Stimulated activated CD8-positive, alpha-beta memory T cell treated with anti-CD3 and anti-CD28 coated beads, Interleukin-4, amount 100 ng/mL, for 24 hours (primary cell): ENCODE results near the gene INKA1.
"Not testable (repeated sequence)": the region's sequence is repeated elsewhere in the genome, so short reads cannot be mapped to it uniquely, and the experiment has no call there.

Source experiments
- DNase-seq: peaks from one replicate; pipeline ENCODE4 v3.0.0-alpha.2; 2020; ENCODE audit warnings: low read depth

The INKA1 gene

GRCh38 chr3:49802719-49803464 lies at the start of gene INKA1:
TSS of gene INKA1 (plus strand) at chr3:49803261. CDS start at chr3:49803393, 132 bp downstream.
- peak; percentile 80 for DNase-seq

GRCh38 chr3:49754536-49754935 lies 48.5 kb upstream of the INKA1 start:
- DNase-seq, result no peak

- DNase-seq, result no peak
These were observed 47.0 kb upstream of the INKA1 start for GRCh38 chr3:49756036-49756435.

- no peak for DNase-seq
These were observed 45.9 kb upstream of the INKA1 start for GRCh38 chr3:49757197-49757596.

DNA sequence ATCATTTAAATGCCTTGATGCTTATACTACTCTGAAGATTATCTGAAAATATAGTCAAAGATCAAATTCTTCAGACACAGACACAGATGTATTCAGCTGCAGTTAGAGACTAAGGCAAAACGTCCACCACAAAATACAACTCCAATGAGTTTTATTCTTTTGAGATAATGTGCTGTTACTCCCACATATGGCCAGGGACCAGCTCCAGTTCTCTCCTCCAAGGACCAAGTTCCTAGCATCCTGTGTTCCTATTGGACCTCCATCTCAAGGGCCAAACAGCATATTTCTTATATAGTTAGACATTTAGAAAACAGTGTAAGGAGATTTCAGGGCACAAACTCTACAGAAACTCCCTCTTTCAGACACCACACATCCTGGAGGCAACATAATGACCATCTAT lies 43.8 kb upstream of the INKA1 start:
- no peak for DNase-seq

DNA sequence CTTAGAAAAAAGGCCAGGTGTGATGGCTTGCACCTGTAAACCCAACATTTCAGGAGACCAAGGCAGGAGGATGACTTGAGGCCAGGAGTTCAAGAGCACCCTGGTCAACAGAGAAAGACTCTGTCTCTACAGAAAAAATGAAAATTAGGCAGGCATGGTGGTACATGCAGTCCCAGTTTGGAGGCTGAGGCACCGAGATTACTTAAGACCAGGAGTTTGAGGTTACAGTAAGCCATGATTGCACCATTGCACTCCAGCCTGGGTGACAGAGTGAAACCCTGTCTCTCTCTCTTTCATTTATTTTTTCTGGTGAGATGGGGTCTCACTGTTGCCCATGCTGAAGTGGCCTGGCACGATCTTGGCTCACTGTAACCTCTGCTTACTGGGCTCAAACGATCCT lies 41.4 kb upstream of the INKA1 start:
- no peak for DNase-seq

DNA sequence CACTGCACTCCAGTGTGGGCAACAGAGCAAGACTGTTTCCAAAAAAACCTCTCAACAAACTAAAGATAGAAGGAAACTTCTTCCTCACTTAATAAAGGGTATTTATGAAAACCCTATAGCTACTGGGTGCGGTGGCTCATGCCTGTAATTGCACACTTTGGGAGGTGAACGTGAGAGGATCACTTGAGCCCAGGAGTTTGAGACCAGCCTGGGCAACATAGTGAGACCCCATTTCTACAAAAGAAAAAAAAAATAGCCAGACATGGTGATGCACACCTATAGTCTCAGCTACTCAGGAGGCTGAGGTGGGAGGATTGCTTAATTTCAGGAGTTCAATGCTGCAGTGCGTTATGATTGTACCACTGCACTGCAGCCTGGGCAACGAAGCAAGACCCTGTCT lies 39.1 kb upstream of the INKA1 start:
- DNase-seq, result no peak

- DNase-seq, result no peak
These were observed 33.7 kb upstream of the INKA1 start for GRCh38 chr3:49769286-49769915.

DNA sequence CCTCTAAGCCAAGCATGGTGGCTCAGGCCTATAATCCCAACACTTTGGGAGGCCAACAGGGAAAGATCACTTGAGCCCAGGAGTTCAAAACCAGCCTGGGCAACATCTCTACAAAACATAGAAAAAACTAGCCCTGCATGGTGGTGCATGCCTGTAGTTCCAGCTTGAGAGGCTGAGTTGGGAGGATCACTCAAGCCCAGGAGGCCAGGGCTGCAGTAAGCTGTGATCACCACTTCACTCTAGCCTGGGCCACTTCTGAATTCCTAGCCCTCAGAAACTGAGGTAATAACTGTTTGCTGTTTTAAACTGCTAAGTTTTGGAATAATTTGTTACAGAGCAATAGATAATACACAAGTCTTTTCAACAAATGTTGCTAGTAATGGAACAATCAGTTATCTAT lies 33.1 kb upstream of the INKA1 start:
- DNase-seq, result no peak

- no peak for DNase-seq
These were observed 31.6 kb upstream of the INKA1 start for GRCh38 chr3:49771340-49771938.

DNA sequence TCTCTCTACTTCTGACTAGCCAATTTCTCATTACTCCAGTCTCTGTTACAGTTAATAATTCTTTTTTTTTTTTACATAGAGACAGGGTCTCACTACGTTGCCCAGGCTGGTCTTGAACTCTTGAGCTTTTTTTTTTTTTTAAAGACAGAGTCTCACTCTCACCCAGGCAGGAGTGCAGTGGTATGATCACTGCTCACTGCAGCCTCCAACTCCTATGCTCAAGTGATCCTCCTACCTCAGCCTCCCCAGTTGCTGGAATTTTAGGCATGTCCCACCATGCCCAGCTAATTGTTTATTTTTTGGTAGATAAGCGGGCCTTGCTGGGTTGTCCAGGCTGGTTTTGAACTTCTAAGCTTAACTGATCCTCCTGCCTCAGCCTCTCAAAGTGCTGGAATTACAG lies 30.4 kb upstream of the INKA1 start:
- no peak for DNase-seq

GRCh38 chr3:49775538-49775937 lies 27.5 kb upstream of the INKA1 start:
- no peak for DNase-seq

GRCh38 chr3:49776101-49776500 lies 27.0 kb upstream of the INKA1 start:
- DNase-seq, result not testable (repeated sequence)

- DNase-seq, result no peak
These were observed 23.5 kb upstream of the INKA1 start for GRCh38 chr3:49779358-49780079.

GRCh38 chr3:49780080-49780974 lies 22.7 kb upstream of the INKA1 start:
- DNase-seq, result no peak

- DNase-seq, result not testable (repeated sequence)
These were observed 22.1 kb upstream of the INKA1 start for GRCh38 chr3:49780975-49781365.

- DNase-seq, result no peak
These were observed 21.5 kb upstream of the INKA1 start for GRCh38 chr3:49781415-49782199.

GRCh38 chr3:49782277-49782676 lies 20.8 kb upstream of the INKA1 start:
- not testable (repeated sequence) for DNase-seq

GRCh38 chr3:49785565-49786356 lies 17.3 kb upstream of the INKA1 start:
- DNase-seq, result no peak
